SK-N-SH (cell line): ENCODE data around the gene CDH18. TPM values are rescaled to one million over a fixed set of nuclear protein-coding genes. Genes with fewer than 3 reads are reported as not detected.

ENCODE experiments used
- CTCF ChIA-PET: fragments of 300-600, 350-600 bp; formaldehyde crosslinking; extraction: SDS; loops from one replicate; lab custom pipeline; 2021; lab: Yijun Ruan, JAX
- POLR2A ChIA-PET: fragments of 350-600 bp; sonication (Branson Sonifier 250); formaldehyde crosslinking; extraction: SDS; loops from one replicate; lab custom pipeline; 2020; ENCODE audit warnings: antibody characterized with exemption, inconsistent platforms; lab: Yijun Ruan, JAX
- DNase-seq: peaks from one replicate; pipeline ENCODE4 v3.0.0; 2012
- H2AFZ ChIP-seq: fragments of 200-600 bp; sonication (generic); 2 replicates; pipeline ENCODE4 v1.8.1; 2016; ENCODE audit warnings: antibody characterized with exemption, mild to moderate bottlenecking, low read depth
- H3F3A ChIP-seq: fragments of 200-600 bp; sonication (generic); replicated peaks from 2 replicates; pipeline ENCODE3; 2016; ENCODE audit warnings: antibody characterized with exemption, mild to moderate bottlenecking; ENCODE audit not compliant: insufficient read depth
- H3K27ac ChIP-seq, 2 experiments: fragments of 200-500 bp in 1 of 2; fragments of 200-600 bp in 1 of 2; sonication (Bioruptor generic) in 1 of 2; sonication (generic), shearing (Covaris generic) in 1 of 2; 2 replicates each; pipeline versions ENCODE4 v1.5.1 to v1.6.1; 2014 to 2016; ENCODE audit warnings: low read depth in 2 of 2, inconsistent platforms in 1 of 2, low read length in 1 of 2, mild to moderate bottlenecking in 1 of 2, mixed read lengths in 1 of 2
- H3K27me3 ChIP-seq: fragments of 200-600 bp; sonication (generic), shearing (Covaris generic); 2 replicates; pipeline ENCODE4 v1.6.1; 2016; ENCODE audit warnings: mixed run types; ENCODE audit not compliant: insufficient read depth
- H3K36me3 ChIP-seq, 2 experiments: fragments of 200-500 bp in 1 of 2; fragments of 200-600 bp in 1 of 2; sonication (Bioruptor generic) in 1 of 2; sonication (generic) in 1 of 2; replicated peaks in 1 of 2; 2 replicates each; pipeline versions ENCODE3 to v1.5.1; 2014 to 2016; ENCODE audit warnings: low read length in 1 of 2, mild to moderate bottlenecking in 1 of 2; ENCODE audit not compliant: insufficient read depth in 2 of 2, control insufficient read depth in 1 of 2
- H3K4me1 ChIP-seq, 2 experiments: fragments of 200-500 bp in 1 of 2; fragments of 200-600 bp in 1 of 2; sonication (Bioruptor generic) in 1 of 2; sonication (generic), shearing (Covaris generic) in 1 of 2; 2 replicates each; pipeline versions ENCODE4 v1.5.1 to v1.6.1; 2014 to 2016; ENCODE audit warnings: low read depth in 1 of 2, low read length in 1 of 2, mixed run types in 1 of 2; ENCODE audit not compliant: insufficient read depth in 2 of 2, control insufficient read depth in 1 of 2
- H3K4me2 ChIP-seq: fragments of 200-600 bp; sonication (generic), shearing (Covaris generic); 2 replicates; pipeline ENCODE4 v1.6.1; 2017; ENCODE audit warnings: mixed run types
- H3K4me3 ChIP-seq, 2 experiments: fragments of 200-500 bp in 1 of 2; fragments of 200-600 bp in 1 of 2; sonication (Bioruptor generic) in 1 of 2; sonication (generic), shearing (Covaris generic) in 1 of 2; 2 replicates each; pipeline versions ENCODE4 v1.5.1 to v1.8.1; 2014 to 2016; ENCODE audit warnings: low read depth in 2 of 2, inconsistent platforms in 1 of 2, low read length in 1 of 2, mild to moderate bottlenecking in 1 of 2, mixed read lengths in 1 of 2, moderate library complexity in 1 of 2
- H3K79me2 ChIP-seq: fragments of 200-600 bp; sonication (generic); 2 replicates; pipeline ENCODE4 v1.8.1; 2017; ENCODE audit warnings: mild to moderate bottlenecking; ENCODE audit not compliant: insufficient read depth
- H3K9ac ChIP-seq: fragments of 200-600 bp; sonication (generic); 2 replicates; pipeline ENCODE4 v1.6.1; 2017; ENCODE audit warnings: mixed run types
- H3K9me2 ChIP-seq: fragments of 200-600 bp; sonication (generic); 2 replicates; pipeline ENCODE4 v1.6.1; 2017; ENCODE audit warnings: mixed run types
- H3K9me3 ChIP-seq: fragments of 200-600 bp; sonication (generic); 2 replicates; pipeline ENCODE4 v1.6.1; 2017; ENCODE audit warnings: mixed run types, mild to moderate bottlenecking, moderate library complexity
- H4K20me1 ChIP-seq: fragments of 200-600 bp; sonication (generic); 2 replicates; pipeline ENCODE4 v1.6.1; 2017; ENCODE audit warnings: mild to moderate bottlenecking, mixed run types; ENCODE audit not compliant: insufficient read depth
- CHD2 ChIP-seq: fragments of 150-350 bp; IDR thresholded peaks from 2 replicates; pipeline ENCODE4 v1.6.1; 2018; ENCODE audit warnings: low read length; ENCODE audit not compliant: partially characterized antibody
- ELF1 ChIP-seq: IDR thresholded peaks from 2 replicates; pipeline ENCODE4 v1.4.0; 2012
- EP300 ChIP-seq, 2 experiments: IDR thresholded peaks; 2 replicates each; pipeline versions ENCODE4 v1.4.0 to v1.6.1; 2012; ENCODE audit warnings: borderline replicate concordance in 1 of 2, low read depth in 1 of 2, low read length in 1 of 2
- EZH2phosphoT487 ChIP-seq: fragments of 200-600 bp; sonication (generic); IDR thresholded peaks from 2 replicates; pipeline ENCODE4 v1.6.1; 2017; ENCODE audit warnings: low read depth, mixed run types, mild to moderate bottlenecking, antibody characterized with exemption, moderate library complexity, borderline replicate concordance
- FOXJ3 ChIP-seq: sonication (generic); formaldehyde crosslinking; IDR thresholded peaks from 2 replicates; pipeline ENCODE4 v1.5.1; 2020; ENCODE audit warnings: mild to moderate bottlenecking, missing genetic modification reagents
- IRF3 ChIP-seq: fragments of 150-350 bp; IDR thresholded peaks from 2 replicates; pipeline ENCODE4 v1.6.1; 2016; ENCODE audit warnings: mild to moderate bottlenecking, low read depth, low read length
- JUND ChIP-seq: IDR thresholded peaks from 2 replicates; pipeline ENCODE4 v1.4.0; 2012
- MAX ChIP-seq: IDR thresholded peaks from 2 replicates; pipeline ENCODE4 v1.4.0; 2012; ENCODE audit warnings: low read depth
- MEF2A ChIP-seq: IDR thresholded peaks from 2 replicates; pipeline ENCODE4 v1.4.0; 2012; ENCODE audit warnings: low read depth, borderline replicate concordance
- MXI1 ChIP-seq: IDR thresholded peaks from 2 replicates; pipeline ENCODE4 v1.6.1; 2012; ENCODE audit warnings: mild to moderate bottlenecking, low read depth, low read length, improper control_type of control experiment
- NRF1 ChIP-seq: IDR thresholded peaks from 2 replicates; pipeline ENCODE4 v1.6.1; 2012; ENCODE audit warnings: low read depth, mild to moderate bottlenecking, low read length
- RAD21 ChIP-seq: IDR thresholded peaks from 2 replicates; pipeline ENCODE4 v1.6.1; 2012; ENCODE audit warnings: mild to moderate bottlenecking, low read length
- RFX5 ChIP-seq: IDR thresholded peaks from 2 replicates; pipeline ENCODE4 v1.6.1; 2012; ENCODE audit warnings: mild to moderate bottlenecking, improper control_type of control experiment, low read length
- SIN3A ChIP-seq: IDR thresholded peaks from 2 replicates; pipeline ENCODE4 v1.6.1; 2012; ENCODE audit warnings: low read depth, mild to moderate bottlenecking, low read length, moderate library complexity, borderline replicate concordance
- TAF1 ChIP-seq: IDR thresholded peaks from 2 replicates; pipeline ENCODE4 v1.6.1; 2012; ENCODE audit warnings: low read depth, mild to moderate bottlenecking, low read length, moderate library complexity, borderline replicate concordance
- TCF12 ChIP-seq: IDR thresholded peaks from 2 replicates; pipeline ENCODE4 v1.4.0; 2012
- YY1 ChIP-seq: IDR thresholded peaks from 2 replicates; pipeline ENCODE4 v1.4.0; 2012; ENCODE audit warnings: low read depth, mild to moderate bottlenecking
- polyA plus RNA-seq, 3 experiments: library from polyadenylated mRNA; depleted of rRNA; stranded (reverse); fragments of >200 nt; gene quantifications; 2 replicates each; pipeline ENCODE4 v1.2.3, GENCODE V29; 2012
- TF ChIP-seq, protein P1 (sequence below): IDR thresholded peaks from 2 replicates; pipeline ENCODE4; 2012
- TF ChIP-seq, protein P2 (sequence below): fragments of 150-350 bp; IDR thresholded peaks from 2 replicates; pipeline ENCODE4 v1.6.1; 2017; ENCODE audit warnings: antibody characterized with exemption, low read length, low read depth, borderline replicate concordance

CDH18 gene
- polyA plus RNA-seq, 1 of the 3 experiments (the other 2 are of a cell fraction), result 6.0 TPM

DNA sequence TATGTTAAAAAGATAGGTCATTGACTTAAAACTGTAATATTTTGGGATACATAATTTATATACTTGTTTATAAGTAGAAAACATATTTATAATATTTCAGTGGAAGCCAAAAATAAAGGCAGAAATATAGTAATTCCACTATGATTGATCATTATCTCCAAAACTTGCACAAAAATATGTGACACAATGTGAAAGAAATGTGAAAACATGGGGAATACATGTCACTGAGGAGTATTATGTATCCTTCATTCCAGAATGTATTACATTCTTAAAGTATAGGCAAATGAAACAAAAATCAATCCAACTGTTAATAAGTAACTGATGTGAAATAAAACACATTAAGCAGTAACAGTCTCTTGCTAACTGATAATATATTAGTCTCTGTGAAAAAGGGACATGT, 236.7 kb downstream of the CDH18 start:
- Histone ChIP-seq H4K20me1 (no peaks in the 10 kb centered on the region), H3K4me2 (no peak overlapping the region), H3K9ac (no peak overlapping the region), H3K4me3 (no peak overlapping the region), H3K27me3 (no peaks in the 10 kb centered on the region)
- no peak for DNase-seq
- CTCF ChIA-PET, result no interaction called here
- no peak for TF ChIP-seq FOXJ3 (CRISPR knock-in tag)
- no peak for TF ChIP-seq SIN3A
- no peak for TF ChIP-seq EZH2phosphoT487
- no peak for TF ChIP-seq IRF3
- no peak for TF ChIP-seq RFX5
- no peak for TF ChIP-seq YY1
- TF ChIP-seq TAF1, result no peak
- TF ChIP-seq, protein P1, sequence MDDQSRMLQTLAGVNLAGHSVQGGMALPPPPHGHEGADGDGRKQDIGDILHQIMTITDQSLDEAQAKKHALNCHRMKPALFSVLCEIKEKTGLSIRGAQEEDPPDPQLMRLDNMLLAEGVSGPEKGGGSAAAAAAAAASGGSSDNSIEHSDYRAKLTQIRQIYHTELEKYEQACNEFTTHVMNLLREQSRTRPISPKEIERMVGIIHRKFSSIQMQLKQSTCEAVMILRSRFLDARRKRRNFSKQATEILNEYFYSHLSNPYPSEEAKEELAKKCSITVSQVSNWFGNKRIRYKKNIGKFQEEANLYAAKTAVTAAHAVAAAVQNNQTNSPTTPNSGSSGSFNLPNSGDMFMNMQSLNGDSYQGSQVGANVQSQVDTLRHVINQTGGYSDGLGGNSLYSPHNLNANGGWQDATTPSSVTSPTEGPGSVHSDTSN, result no peak
- TF ChIP-seq TCF12, result no peak
- no peak for TF ChIP-seq JUND
- TF ChIP-seq CHD2, result no peak
- TF ChIP-seq ELF1, result no peak
- no peak for TF ChIP-seq EP300 (IDR thresholded peaks at IDR 0.05; ENCODE audit: borderline replicate concordance in 1 of 2, low read depth in 1 of 2, low read length in 1 of 2)
- no peak for TF ChIP-seq RAD21
- no peak for TF ChIP-seq NRF1
- TF ChIP-seq MXI1, result no peak
- TF ChIP-seq MAX, result no peak
- TF ChIP-seq, protein P2, sequence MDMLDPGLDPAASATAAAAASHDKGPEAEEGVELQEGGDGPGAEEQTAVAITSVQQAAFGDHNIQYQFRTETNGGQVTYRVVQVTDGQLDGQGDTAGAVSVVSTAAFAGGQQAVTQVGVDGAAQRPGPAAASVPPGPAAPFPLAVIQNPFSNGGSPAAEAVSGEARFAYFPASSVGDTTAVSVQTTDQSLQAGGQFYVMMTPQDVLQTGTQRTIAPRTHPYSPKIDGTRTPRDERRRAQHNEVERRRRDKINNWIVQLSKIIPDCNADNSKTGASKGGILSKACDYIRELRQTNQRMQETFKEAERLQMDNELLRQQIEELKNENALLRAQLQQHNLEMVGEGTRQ, result no peak
- TF ChIP-seq MEF2A, result no peak
- TF ChIP-seq, all 33 proteins: peak for 0
- no peaks in the 10 kb centered on the region for H3K36me3 ChIP-seq
- no peaks in the 10 kb centered on the region for H3K79me2 ChIP-seq
- no peak overlapping the region for H2AFZ ChIP-seq
- H3K9me3 ChIP-seq, result peaks cover 4% of the 10 kb centered on the region; the same call in 1 of the 2 replicates
- H3K4me1 ChIP-seq, result no peaks in the 10 kb centered on the region
- H3K9me2 ChIP-seq, result no peaks in the 10 kb centered on the region
- H3K27ac ChIP-seq, result no peak overlapping the region
- H3F3A ChIP-seq, result no peaks in the 10 kb centered on the region
- POLR2A ChIA-PET, result no interaction called here
